ENCODE data around the gene UNK. TPM values are rescaled to one million over a fixed set of nuclear protein-coding genes. Genes with fewer than 3 reads are reported as not detected.

The UNK gene
- total RNA-seq, 1 experiment from 2014 or later: 35.4 TPM

- Mint-ChIP-seq H3K27ac (no peak overlapping the region), H3K27me3 (ENCODE audit: low read depth) (no peaks in the 10 kb centered on the region), H3K4me1 (peaks cover 14% of the 10 kb centered on the region), H3K36me3 (no peaks in the 10 kb centered on the region), H3K4me3 (no peak overlapping the region), H3K9me3 (no peaks in the 10 kb centered on the region)
- POLR2A ChIA-PET: no interaction called here
- DNase-seq (ENCODE audit: low spot score) (no peak), ATAC-seq (no peak)
- CTCF ChIA-PET: interaction anchor here (1.6 to 7.8 kb wide), 3 partner anchors 10 to 137 kb away, joined by 9 to 72 read pairs (median 9); partner anchors contain the start of gene SMIM5
- TF ChIP-seq RELA (CRISPR knock-in tag; IDR thresholded peaks at IDR 0.05; ENCODE audit: borderline replicate concordance) (no peak), FOXJ3 (CRISPR knock-in tag; IDR thresholded peaks at IDR 0.05; ENCODE audit: borderline replicate concordance) (no peak)
Observed at GRCh38 chr17:75769536-75769935, 15.1 kb upstream of the UNK start.

GRCh38 chr17:75771334-75772281 lies 13.0 kb upstream of the UNK start:
- H3K27me3 Mint-ChIP-seq (ENCODE audit: low read depth): no peaks in the 10 kb centered on the region
- H3K4me1 Mint-ChIP-seq: peaks cover 20% of the 10 kb centered on the region
- H3K9me3 Mint-ChIP-seq: no peaks in the 10 kb centered on the region
- CTCF ChIA-PET: interaction anchor here (0.6 to 7.8 kb wide), 9 partner anchors 8 to 170 kb away, joined by 3 to 72 read pairs (median 3); a partner anchor contains a TSS
- ATAC-seq (no peak), DNase-seq (ENCODE audit: low spot score) (no peak)
- H3K27ac Mint-ChIP-seq: peak overlapping the region; percentile 54
- POLR2A ChIA-PET: interaction anchor here (0.6 to 1.3 kb wide), 2 partner anchors 8 to 27 kb away, joined by 3 to 6 read pairs; no protein-coding TSS in a partner anchor
- TF ChIP-seq AFF4 (CRISPR knock-in tag; IDR thresholded peaks at IDR 0.05; ENCODE audit: borderline replicate concordance) (no peak), NR3C1 (CRISPR knock-in tag; conservative IDR thresholded peaks at IDR 0.05; ENCODE audit: low read depth) (no peak), OVOL2 (CRISPR knock-in tag; IDR thresholded peaks at IDR 0.05; ENCODE audit: borderline replicate concordance) (no peak), FOXP4 (CRISPR knock-in tag; IDR thresholded peaks at IDR 0.05) (no peak), RELA (CRISPR knock-in tag; IDR thresholded peaks at IDR 0.05; ENCODE audit: borderline replicate concordance) (no peak), E2F1 (CRISPR knock-in tag; IDR thresholded peaks at IDR 0.05) (no peak), ZNF281 (CRISPR knock-in tag; IDR thresholded peaks at IDR 0.05) (no peak), ZNF219 (CRISPR knock-in tag; IDR thresholded peaks at IDR 0.05; ENCODE audit: borderline replicate concordance) (no peak), EMX1 (CRISPR knock-in tag; IDR thresholded peaks at IDR 0.05) (no peak), ETV6 (CRISPR knock-in tag; IDR thresholded peaks at IDR 0.05) (no peak), ZNF532 (CRISPR knock-in tag; IDR thresholded peaks at IDR 0.05; ENCODE audit: borderline replicate concordance) (no peak), ZNF416 (CRISPR knock-in tag; IDR thresholded peaks at IDR 0.05) (no peak), ESRRA (CRISPR knock-in tag; IDR thresholded peaks at IDR 0.05; ENCODE audit: borderline replicate concordance) (no peak)
- H3K4me3 Mint-ChIP-seq: no peak overlapping the region
- H3K36me3 Mint-ChIP-seq: peaks cover 2% of the 10 kb centered on the region; the same call in 1 of the 2 replicates

Measured in WTC11 (cell line).